Activated CD8-positive, alpha-beta memory T cell treated with anti-CD3 and anti-CD28 coated beads, Interleukin-2, amount 50 U/mL, for 24 hours (primary cell): Measurements from ENCODE around the gene NUP160.
"Not testable (repeated sequence)": the region's sequence is repeated elsewhere in the genome, so short reads cannot be mapped to it uniquely, and the experiment has no call there.

Experiments
- DNase-seq: peaks from one replicate; pipeline ENCODE4 v3.0.0-alpha.2; 2020; ENCODE audit errors: extremely low read depth

Gene NUP160

GRCh38 chr11:47791774-47792430 lies 56.2 kb downstream of the NUP160 start:
- DNase-seq = no peak

- DNase-seq = not testable (repeated sequence)
These were observed 58.1 kb downstream of the NUP160 start for GRCh38 chr11:47790017-47790416.

- no peak for DNase-seq
These were observed 60.0 kb downstream of the NUP160 start for GRCh38 chr11:47788181-47788580.

- DNase-seq = no peak
These were observed 61.8 kb downstream of the NUP160 start for GRCh38 chr11:47786373-47786772.

GRCh38 chr11:47784785-47785381 lies 63.3 kb downstream of the NUP160 start:
- no peak for DNase-seq

GRCh38 chr11:47783087-47783610 lies 65.0 kb downstream of the NUP160 start:
- DNase-seq = no peak

GRCh38 chr11:47778878-47779483 lies 69.2 kb downstream of the NUP160 start:
- no peak for DNase-seq

GRCh38 chr11:47775240-47775869 lies 72.8 kb downstream of the NUP160 start:
- no peak for DNase-seq

- DNase-seq = no peak
These were observed 74.3 kb downstream of the NUP160 start for GRCh38 chr11:47773882-47774281.

- not testable (repeated sequence) for DNase-seq
These were observed 78.6 kb downstream of the NUP160 start for GRCh38 chr11:47769556-47769955.

- no peak for DNase-seq
These were observed 80.0 kb downstream of the NUP160 start for GRCh38 chr11:47768101-47768612.

- peak; percentile 41 for DNase-seq
These were observed 81.5 kb downstream of the NUP160 start for GRCh38 chr11:47766509-47767227.

GRCh38 chr11:47765086-47765485 lies 83.1 kb downstream of the NUP160 start:
- DNase-seq = no peak

- not testable (repeated sequence) for DNase-seq
These were observed 88.9 kb downstream of the NUP160 start for GRCh38 chr11:47759291-47759690.

GRCh38 chr11:47756208-47756607 lies 91.9 kb downstream of the NUP160 start:
- DNase-seq = no peak

GRCh38 chr11:47750725-47751124 lies 97.4 kb downstream of the NUP160 start:
- DNase-seq = no peak

- not testable (repeated sequence) for DNase-seq
These were observed 105.7 kb downstream of the NUP160 start for GRCh38 chr11:47742494-47742893.

GRCh38 chr11:47737817-47738216 lies 110.3 kb downstream of the NUP160 start:
- DNase-seq = not testable (repeated sequence)

GRCh38 chr11:47732271-47732670 lies 115.9 kb downstream of the NUP160 start:
- no peak for DNase-seq

- no peak for DNase-seq
These were observed 116.7 kb downstream of the NUP160 start for GRCh38 chr11:47731475-47731874.
